Keratinocyte (primary cell): Measurements from ENCODE around the gene KCNIP3. TPM values are rescaled to one million over a fixed set of nuclear protein-coding genes. Genes with fewer than 3 reads are reported as not detected.

Experiments used
- DNase-seq: peaks from one replicate; pipeline ENCODE4 v3.0.0-alpha.2; 2011; ENCODE audit warnings: low read depth, missing footprints, low spot score
- FAIRE-seq: peaks from 2 replicates; lab custom pipeline; 2011; peaks lifted over from hg19 to GRCh38; lab: Jason Lieb, UNC
- H2AFZ ChIP-seq: 2 replicates; pipeline ENCODE4 v1.6.0; 2012; ENCODE audit warnings: low read length, control low read depth, inconsistent platforms; ENCODE audit not compliant: control insufficient read depth
- H3K27ac ChIP-seq: 2 replicates; pipeline ENCODE4 v1.5.1; 2011; ENCODE audit warnings: low read length; ENCODE audit not compliant: control insufficient read depth, insufficient read depth
- H3K27me3 ChIP-seq: 3 replicates; pipeline ENCODE4 v1.6.0; 2011; ENCODE audit warnings: low read length; ENCODE audit not compliant: control insufficient read depth, insufficient read depth; ENCODE audit errors: extremely low read depth
- H3K36me3 ChIP-seq, 2 experiments: 2 replicates in 1 of 2; 3 replicates in 1 of 2; pipeline ENCODE4 v1.5.1; 2011; ENCODE audit warnings: low read length in 2 of 2, mild to moderate bottlenecking in 1 of 2; ENCODE audit not compliant: control insufficient read depth in 2 of 2, insufficient read depth in 2 of 2; ENCODE audit errors: extremely low read depth in 1 of 2
- H3K4me1 ChIP-seq: 3 replicates; pipeline ENCODE4 v1.5.1; 2011; ENCODE audit warnings: low read length; ENCODE audit not compliant: control insufficient read depth, insufficient read depth; ENCODE audit errors: extremely low read depth
- H3K4me2 ChIP-seq: 3 replicates; pipeline ENCODE4 v1.6.0; 2011; ENCODE audit warnings: low read depth, low read length; ENCODE audit not compliant: control insufficient read depth, insufficient read depth; ENCODE audit errors: extremely low read depth
- H3K4me3 ChIP-seq, 3 experiments: fragments of 200-600 bp in 1 of 3; sonication (generic) in 1 of 3; 2 replicates in 2 of 3; 3 replicates in 1 of 3; pipeline ENCODE4 v1.5.1; 2011 to 2016; ENCODE audit warnings: low read length in 3 of 3, mild to moderate bottlenecking in 3 of 3, control low read depth in 2 of 3, inconsistent platforms in 1 of 3, low read depth in 1 of 3, mixed read lengths in 1 of 3, mixed run types in 1 of 3, moderate library complexity in 1 of 3; ENCODE audit not compliant: control insufficient read depth in 2 of 3, insufficient read depth in 2 of 3; ENCODE audit errors: extremely low read depth in 1 of 3
- H3K79me2 ChIP-seq: 2 replicates; pipeline ENCODE4 v1.6.0; 2012; ENCODE audit warnings: low read length; ENCODE audit not compliant: control insufficient read depth, insufficient read depth
- H3K9ac ChIP-seq: 3 replicates; pipeline ENCODE4 v1.6.0; 2011; ENCODE audit warnings: low read length; ENCODE audit not compliant: control insufficient read depth, insufficient read depth; ENCODE audit errors: extremely low read depth
- H3K9me1 ChIP-seq: 3 replicates; pipeline ENCODE4 v1.6.0; 2011; ENCODE audit warnings: low read length; ENCODE audit not compliant: control insufficient read depth, insufficient read depth; ENCODE audit errors: extremely low read depth
- H3K9me3 ChIP-seq: 2 replicates; pipeline ENCODE4 v1.5.1; 2012; ENCODE audit warnings: low read depth, low read length; ENCODE audit not compliant: control insufficient read depth
- H4K20me1 ChIP-seq: 3 replicates; pipeline ENCODE4 v1.6.0; 2011; ENCODE audit warnings: low read length; ENCODE audit not compliant: control insufficient read depth, insufficient read depth; ENCODE audit errors: extremely low read depth
- EZH2 ChIP-seq: IDR thresholded peaks from one replicate; pipeline ENCODE4 v1.6.1; 2012; ENCODE audit warnings: inconsistent platforms, mild to moderate bottlenecking, low read length, moderate library complexity
- dilution Hi-C: fragments of 300-500 bp; cut with MboI; formaldehyde crosslinking; loops from one replicate; pipeline ENCODE4 v1.7.0; 2020; ENCODE audit warnings: low sequenced_read_pairs; ENCODE audit not compliant: extremely low pct_ligation_motif_present
- polyA plus RNA-seq, 5 experiments: library from polyadenylated mRNA; depleted of rRNA in 3 of 5; stranded (reverse) in 3 of 5; stranded (forward) in 1 of 5; unstranded in 1 of 5; fragments of >200 nt; gene quantifications; 1 replicate in 1 of 5; 2 replicates in 3 of 5; 3 replicates in 1 of 5; pipeline versions ENCODE4 v1.2.1 to v1.2.3, GENCODE V29; 2011 to 2012; ENCODE audit warnings: missing spikeins in 2 of 5, low read depth in 1 of 5, low replicate concordance in 1 of 5
- TF ChIP-seq, protein P1 (sequence below), 3 experiments: IDR thresholded peaks in 1 of 3; conservative IDR thresholded peaks in 1 of 3; optimal IDR thresholded peaks in 1 of 3; 2 replicates in 2 of 3; 3 replicates in 1 of 3; pipeline versions ENCODE3 to v1.5.1; 2011; ENCODE audit warnings: low read length in 3 of 3, mild to moderate bottlenecking in 3 of 3, moderate library complexity in 2 of 3, control low read depth in 1 of 3, inconsistent platforms in 1 of 3; ENCODE audit not compliant: insufficient read depth in 2 of 3; ENCODE audit errors: extremely low read depth in 1 of 3

KCNIP3 gene
- polyA plus RNA-seq, 1 donor (not counting 4 experiments of a cell fraction or from before 2014, with no cell fraction given): 0.66 TPM

DNA sequence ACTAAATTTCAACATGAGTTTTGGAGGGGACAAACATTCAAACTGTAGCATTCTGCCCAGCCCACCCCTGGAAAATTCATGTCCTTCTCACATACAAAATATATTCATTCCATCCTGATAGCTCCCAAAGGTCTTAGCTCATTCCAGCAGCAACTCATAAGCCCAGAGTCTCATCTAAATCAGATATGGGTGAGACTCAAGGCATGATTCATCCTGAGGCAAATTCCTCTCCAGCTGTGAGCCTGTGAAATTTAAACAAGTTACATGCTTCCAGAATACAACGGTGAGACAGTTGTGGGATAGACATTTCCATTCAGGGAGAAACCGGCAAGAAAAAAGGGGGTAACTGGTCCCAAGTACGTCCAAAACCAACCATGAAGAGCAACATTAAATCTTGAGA, 61.9 kb downstream of the KCNIP3 start:
- no peaks in the 10 kb centered on the region for H3K4me1 ChIP-seq
- H2AFZ ChIP-seq: no peak overlapping the region
- DNase-seq (no peak), FAIRE-seq (no peak)
- H3K9ac ChIP-seq: no peak overlapping the region
- no peaks in the 10 kb centered on the region for H4K20me1 ChIP-seq
- H3K36me3 ChIP-seq: no peaks in the 10 kb centered on the region
- no peak overlapping the region for H3K4me2 ChIP-seq
- TF ChIP-seq, protein P1, sequence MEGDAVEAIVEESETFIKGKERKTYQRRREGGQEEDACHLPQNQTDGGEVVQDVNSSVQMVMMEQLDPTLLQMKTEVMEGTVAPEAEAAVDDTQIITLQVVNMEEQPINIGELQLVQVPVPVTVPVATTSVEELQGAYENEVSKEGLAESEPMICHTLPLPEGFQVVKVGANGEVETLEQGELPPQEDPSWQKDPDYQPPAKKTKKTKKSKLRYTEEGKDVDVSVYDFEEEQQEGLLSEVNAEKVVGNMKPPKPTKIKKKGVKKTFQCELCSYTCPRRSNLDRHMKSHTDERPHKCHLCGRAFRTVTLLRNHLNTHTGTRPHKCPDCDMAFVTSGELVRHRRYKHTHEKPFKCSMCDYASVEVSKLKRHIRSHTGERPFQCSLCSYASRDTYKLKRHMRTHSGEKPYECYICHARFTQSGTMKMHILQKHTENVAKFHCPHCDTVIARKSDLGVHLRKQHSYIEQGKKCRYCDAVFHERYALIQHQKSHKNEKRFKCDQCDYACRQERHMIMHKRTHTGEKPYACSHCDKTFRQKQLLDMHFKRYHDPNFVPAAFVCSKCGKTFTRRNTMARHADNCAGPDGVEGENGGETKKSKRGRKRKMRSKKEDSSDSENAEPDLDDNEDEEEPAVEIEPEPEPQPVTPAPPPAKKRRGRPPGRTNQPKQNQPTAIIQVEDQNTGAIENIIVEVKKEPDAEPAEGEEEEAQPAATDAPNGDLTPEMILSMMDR (optimal IDR thresholded peaks at IDR 0.05 in 1 of 3, IDR thresholded peaks at IDR 0.05 in 1 of 3, conservative IDR thresholded peaks at IDR 0.05 in 1 of 3; ENCODE audit: extremely low read depth in 1 of 3, insufficient read depth in 2 of 3, low read length in 3 of 3): no peak
- H3K79me2 ChIP-seq: no peaks in the 10 kb centered on the region
- no peak overlapping the region for H3K27ac ChIP-seq
- peaks cover 14% of the 10 kb centered on the region for H3K27me3 ChIP-seq
- H3K9me1 ChIP-seq: no peaks in the 10 kb centered on the region
- H3K4me3 ChIP-seq: no peak overlapping the region
- H3K9me3 ChIP-seq: no peaks in the 10 kb centered on the region
- dilution Hi-C loops: no loop called here

GRCh38 chr2:95359501-95359930, 62.4 kb downstream of the KCNIP3 start:
- TF ChIP-seq EZH2: no peak
- TF ChIP-seq, protein P1 (optimal IDR thresholded peaks at IDR 0.05 in 1 of 3, IDR thresholded peaks at IDR 0.05 in 1 of 3, conservative IDR thresholded peaks at IDR 0.05 in 1 of 3; ENCODE audit: extremely low read depth in 1 of 3, insufficient read depth in 2 of 3, low read length in 3 of 3): no peak
- H3K9me1 ChIP-seq: no peaks in the 10 kb centered on the region
- DNase-seq: no peak
- no peak overlapping the region for H2AFZ ChIP-seq
- dilution Hi-C loops: no loop called here
- no peaks in the 10 kb centered on the region for H3K9me3 ChIP-seq
- H3K27me3 ChIP-seq: peaks cover 14% of the 10 kb centered on the region
- H3K4me2 ChIP-seq: no peak overlapping the region
- no peaks in the 10 kb centered on the region for H3K4me1 ChIP-seq
- H3K36me3 ChIP-seq: no peaks in the 10 kb centered on the region
- no peak overlapping the region for H3K4me3 ChIP-seq
- no peaks in the 10 kb centered on the region for H4K20me1 ChIP-seq
- H3K9ac ChIP-seq: no peak overlapping the region
- no peak for FAIRE-seq
- no peaks in the 10 kb centered on the region for H3K79me2 ChIP-seq
- H3K27ac ChIP-seq: no peak overlapping the region
